ENCODE results near the gene YRDC. TPM values are rescaled to one million over a fixed set of nuclear protein-coding genes. Genes with fewer than 3 reads are reported as not detected.

Gene YRDC
- total and polyA plus RNA-seq, 9 of the 15 experiments (the other 6 are each of a cell fraction or from before 2014, with no cell fraction given) = 11.1 to 58.5 (median 49.8) TPM

- CTCF ChIA-PET (ENCODE audit: low intra/inter-chr PET ratio) = interaction anchor here (0.5 kb wide), 1 partner anchor 163 kb away, joined by 3 read pairs; no protein-coding TSS in a partner anchor
- POLR2A ChIA-PET = interaction anchor here (0.5 to 1.7 kb wide), 6 partner anchors 9 to 234 kb away, joined by 3 to 6 read pairs (median 3); a partner anchor contains a TSS
- Histone ChIP-seq H3K4me1 (replicated peaks in 1 of 2; ENCODE audit: control insufficient read depth in 2 of 2, insufficient read depth in 2 of 2, low read length in 2 of 2) (peaks cover 0 to 34% of the 10 kb centered on the region in 2 experiments; a peak in 3 of 5 replicates), H3K9me3 (replicated peaks; ENCODE audit: control insufficient read depth, insufficient read depth, low read depth, low read length) (no peaks in the 10 kb centered on the region), H4K20me1 (replicated peaks; ENCODE audit: control insufficient read depth, insufficient read depth, low read length) (peaks cover 11% of the 10 kb centered on the region), H3K9me1 (ENCODE audit: control insufficient read depth, insufficient read depth, low read length) (no peaks in the 10 kb centered on the region), H3K27me3 (ENCODE audit: control insufficient read depth in 2 of 2, insufficient read depth in 2 of 2, low read length in 2 of 2) (peaks cover 34 to 41% of the 10 kb centered on the region in 2 experiments), H3K36me3 (ENCODE audit: control insufficient read depth, insufficient read depth, low read length) (no peaks in the 10 kb centered on the region), H3K4me2 (ENCODE audit: insufficient read depth, low read length) (peak overlapping the region; percentile 6; the same call in 1 of the 2 replicates), H2AFZ (ENCODE audit: low read depth, low read length) (no peak overlapping the region), H3K27ac (ENCODE audit: extremely low read depth, low read depth, low read length) (no peak overlapping the region), H3K9ac (ENCODE audit: insufficient read depth in 1 of 2, low read depth in 2 of 2, low read length in 2 of 2) (peak overlapping the region in 1 of 2 experiments; percentile 37; a peak in 1 of 4 replicates), H3K4me3 (no peak overlapping the region), H3K79me2 (ENCODE audit: control insufficient read depth, insufficient read depth, low read length) (no peaks in the 10 kb centered on the region)
- intact Hi-C loops (cut with micrococcal nuclease) (loop anchor here (10.0 kb wide), 1 partner anchor 161 kb away; no protein-coding TSS in a partner anchor), in situ Hi-C loops (cut with MboI) (no loop called here)
- no TSS peak for BruUV-seq (replicated peaks)
- WGBS (ENCODE audit: insufficient coverage, low coverage, missing lambda C conversion rate) = 4% methylated on average over 27 of the region's 27 CpGs
- DNase-seq (ENCODE audit: extremely low read depth in 1 of 4, low spot score in 3 of 4) = peak; percentile 43 to 64 (median 58)
- FAIRE-seq = peak; percentile 64
- peak; percentile 85 for ATAC-seq
- TF ChIP-seq THRAP3 (IDR thresholded peaks at IDR 0.05; ENCODE audit: borderline replicate concordance) (no peak), RAD21 (CRISPR knock-in tag; conservative IDR thresholded peaks at IDR 0.05 in 1 of 2, IDR thresholded peaks at IDR 0.05 in 1 of 2) (peak in 1 of 2 experiments; percentile 59; a peak in 2 of 4 replicates), REST (IDR thresholded peaks at IDR 0.05; ENCODE audit: borderline replicate concordance) (peak; percentile 42), REST (CRISPR knock-in tag; IDR thresholded peaks at IDR 0.05; ENCODE audit: low read depth) (no peak), ATF1 (CRISPR knock-in tag; IDR thresholded peaks at IDR 0.05) (no peak), ATF1 (tag; IDR thresholded peaks at IDR 0.05) (no peak), CTCFL (IDR thresholded peaks at IDR 0.05; ENCODE audit: borderline replicate concordance, insufficient read depth, low read depth, low read length, poor library complexity, severe bottlenecking) (no peak), ZNF232 (CRISPR knock-in tag; IDR thresholded peaks at IDR 0.05) (no peak), RBM34 (IDR thresholded peaks at IDR 0.05; ENCODE audit: borderline replicate concordance, insufficient read depth, low read length) (no peak)
Observed at GRCh38 chr1:37765916-37766664, 41.9 kb downstream of the YRDC start.
